ENCODE measurements around the gene FEZF1. TPM values are rescaled to one million over a fixed set of nuclear protein-coding genes. Genes with fewer than 3 reads are reported as not detected.

FEZF1 gene
- total RNA-seq, 3 donors from 2014 or later (not counting 1 experiment from before 2014, with no cell fraction given): not detected

- intact Hi-C loops (cut with micrococcal nuclease): no loop called here
- TF ChIP-seq CTCF (IDR thresholded peaks at IDR 0.05): no peak
- no peaks in the 10 kb centered on the region for H3K4me1 Mint-ChIP-seq
- WGBS (ENCODE audit: insufficient coverage): 7% methylated on average over 48 of the region's 48 CpGs
- no peak for ATAC-seq
- no peaks in the 10 kb centered on the region for H3K4me1 ChIP-seq (ENCODE audit: control insufficient read depth, insufficient read depth, low read length)
- H3K27me3 Mint-ChIP-seq (ENCODE audit: low read depth in 2 of 2): peaks cover 62 to 64% of the 10 kb centered on the region in 2 donors
- DNase-seq: no peak
- H3K9me3 ChIP-seq (ENCODE audit: control insufficient read depth, insufficient read depth, low read length): no peaks in the 10 kb centered on the region
- H3K27me3 ChIP-seq (ENCODE audit: control insufficient read depth, insufficient read depth, low read length): peaks cover 58% of the 10 kb centered on the region
- no peaks in the 10 kb centered on the region for H3K36me3 ChIP-seq (ENCODE audit: control insufficient read depth, insufficient read depth, low read length)
- H3K27ac Mint-ChIP-seq: no peak overlapping the region
- H3K4me3 ChIP-seq (ENCODE audit: low read length): no peak overlapping the region
- H3K36me3 Mint-ChIP-seq: peaks cover 12% of the 10 kb centered on the region
- H3K4me3 Mint-ChIP-seq: no peak overlapping the region
- peaks cover 2 to 9% of the 10 kb centered on the region in 2 donors for H3K9me3 Mint-ChIP-seq
- no peak overlapping the region for H3K27ac ChIP-seq (ENCODE audit: low read length)
These were observed 825 bp downstream of the FEZF1 start for GRCh38 chr7:122303531-122304318.

GRCh38 chr7:122302761-122303530 lies 1.6 kb downstream of the FEZF1 start:
- WGBS (ENCODE audit: insufficient coverage): 29% methylated on average over 8 of the region's 16 CpGs
- Histone ChIP-seq H3K27me3 (ENCODE audit: control insufficient read depth, insufficient read depth, low read length) (peaks cover 60% of the 10 kb centered on the region), H3K27ac (ENCODE audit: low read length) (no peak overlapping the region), H3K36me3 (ENCODE audit: control insufficient read depth, insufficient read depth, low read length) (no peaks in the 10 kb centered on the region), H3K9me3 (ENCODE audit: control insufficient read depth, insufficient read depth, low read length) (no peaks in the 10 kb centered on the region), H3K4me1 (ENCODE audit: control insufficient read depth, insufficient read depth, low read length) (no peaks in the 10 kb centered on the region), H3K4me3 (ENCODE audit: low read length) (no peak overlapping the region)
- Mint-ChIP-seq H3K36me3 (peaks cover 12% of the 10 kb centered on the region), H3K4me3 (no peak overlapping the region), H3K4me1 (no peaks in the 10 kb centered on the region), H3K27ac (no peak overlapping the region), H3K9me3 (peaks cover 2 to 9% of the 10 kb centered on the region in 2 donors), H3K27me3 (ENCODE audit: low read depth in 2 of 2) (peaks cover 64 to 66% of the 10 kb centered on the region in 2 donors)
- ATAC-seq (no peak), DNase-seq (no peak)
- TF ChIP-seq CTCF (IDR thresholded peaks at IDR 0.05): no peak
- intact Hi-C loops (cut with micrococcal nuclease): no loop called here

GRCh38 chr7:122301858-122302760 lies 2.4 kb downstream of the FEZF1 start:
- H3K27ac ChIP-seq (ENCODE audit: low read length): no peak overlapping the region
- H3K9me3 ChIP-seq (ENCODE audit: control insufficient read depth, insufficient read depth, low read length): no peaks in the 10 kb centered on the region
- intact Hi-C loops (cut with micrococcal nuclease): no loop called here
- Mint-ChIP-seq H3K36me3 (peaks cover 12% of the 10 kb centered on the region), H3K27me3 (ENCODE audit: low read depth in 2 of 2) (peaks cover 63 to 66% of the 10 kb centered on the region in 2 donors), H3K4me1 (no peaks in the 10 kb centered on the region), H3K27ac (no peak overlapping the region), H3K9me3 (peaks cover 2 to 9% of the 10 kb centered on the region in 2 donors), H3K4me3 (no peak overlapping the region)
- no peak for TF ChIP-seq CTCF (IDR thresholded peaks at IDR 0.05)
- 8% methylated on average over 35 of the region's 35 CpGs for WGBS (ENCODE audit: insufficient coverage)
- ATAC-seq (no peak), DNase-seq (no peak)
- H3K4me1 ChIP-seq (ENCODE audit: control insufficient read depth, insufficient read depth, low read length): no peaks in the 10 kb centered on the region
- H3K36me3 ChIP-seq (ENCODE audit: control insufficient read depth, insufficient read depth, low read length): no peaks in the 10 kb centered on the region
- peaks cover 57% of the 10 kb centered on the region for H3K27me3 ChIP-seq (ENCODE audit: control insufficient read depth, insufficient read depth, low read length)
- H3K4me3 ChIP-seq (ENCODE audit: low read length): no peak overlapping the region
